H1 (cell line): Measurements from ENCODE around the gene DOHH. TPM values are rescaled to one million over a fixed set of nuclear protein-coding genes. Genes with fewer than 3 reads are reported as not detected.

Experiments
- CTCF ChIA-PET: fragments of 300-600 bp; sonication (Branson Sonifier 250); formaldehyde crosslinking; loops from one replicate; lab custom pipeline; 2021; ENCODE audit not compliant: partially characterized antibody; lab: Charles Lee
- POLR2A ChIA-PET: fragments of 300-600 bp; sonication (Branson Sonifier 250); formaldehyde crosslinking; loops from one replicate; lab custom pipeline; 2021; ENCODE audit warnings: inconsistent platforms; ENCODE audit not compliant: partially characterized antibody; lab: Charles Lee
- DNase-seq, 2 experiments: peaks; one replicate each; pipeline versions ENCODE4 v3.0.0 to v3.0.0-alpha.2; 2010 to 2022; ENCODE audit warnings: low spot score in 2 of 2, low read depth in 1 of 2, mixed read lengths in 1 of 2
- FAIRE-seq: peaks from 2 replicates; lab custom pipeline; 2011; peaks lifted over from hg19 to GRCh38; lab: Jason Lieb, UNC
- H2AFZ ChIP-seq: 2 replicates; pipeline ENCODE4 v1.8.1; 2012; ENCODE audit warnings: low read length, inconsistent platforms
- H2AK5ac ChIP-seq: 2 replicates; pipeline ENCODE4 v1.6.1; 2013; ENCODE audit warnings: low read depth, low read length
- H2BK120ac ChIP-seq: replicated peaks from 2 replicates; pipeline ENCODE3; 2013; ENCODE audit warnings: low read depth, low read length, inconsistent platforms
- H2BK12ac ChIP-seq: 2 replicates; pipeline ENCODE4 v1.6.1; 2013; ENCODE audit warnings: low read depth, low read length
- H2BK15ac ChIP-seq: 2 replicates; pipeline ENCODE4 v1.6.1; 2013; ENCODE audit warnings: low read length
- H2BK20ac ChIP-seq: 2 replicates; pipeline ENCODE4 v1.6.1; 2013; ENCODE audit warnings: low read length
- H2BK5ac ChIP-seq: 2 replicates; pipeline ENCODE4 v1.6.1; 2013; ENCODE audit warnings: low read depth, low read length
- H3K14ac ChIP-seq: 2 replicates; pipeline ENCODE4 v1.6.1; 2013; ENCODE audit warnings: inconsistent platforms; ENCODE audit not compliant: insufficient read length
- H3K18ac ChIP-seq: 2 replicates; pipeline ENCODE4 v1.6.1; 2013; ENCODE audit warnings: low read length; ENCODE audit errors: extremely low read depth
- H3K23ac ChIP-seq: 2 replicates; pipeline ENCODE4 v1.6.1; 2013; ENCODE audit warnings: inconsistent platforms; ENCODE audit not compliant: insufficient read length
- H3K23me2 ChIP-seq: 2 replicates; pipeline ENCODE4 v1.6.1; 2013; ENCODE audit warnings: low read depth, low read length
- H3K27ac ChIP-seq: 2 replicates; pipeline ENCODE4 v1.6.1; 2011; ENCODE audit warnings: low read depth, low read length, inconsistent platforms
- H3K27me3 ChIP-seq, 4 experiments: replicated peaks in 1 of 4; 1 replicate in 1 of 4; 2 replicates in 3 of 4; pipeline versions ENCODE4 v1.6.1 to v1.8.1; 2011 to 2013; ENCODE audit warnings: low read length in 3 of 4, mild to moderate bottlenecking in 3 of 4, inconsistent platforms in 2 of 4, mixed read lengths in 2 of 4, moderate library complexity in 1 of 4; ENCODE audit not compliant: control insufficient read depth in 3 of 4, insufficient read depth in 3 of 4; ENCODE audit errors: extremely low read depth in 1 of 4
- H3K36me3 ChIP-seq, 4 experiments: 2 replicates each; pipeline versions ENCODE4 v1.6.1 to v1.8.1; 2011 to 2013; ENCODE audit warnings: mild to moderate bottlenecking in 4 of 4, low read length in 3 of 4, moderate library complexity in 2 of 4, control low read depth in 1 of 4, inconsistent platforms in 1 of 4; ENCODE audit not compliant: insufficient read depth in 4 of 4, control insufficient read depth in 2 of 4
- H3K4ac ChIP-seq: replicated peaks from 2 replicates; pipeline ENCODE3; 2013; ENCODE audit warnings: low read length, low read depth, mixed read lengths, inconsistent platforms; ENCODE audit not compliant: insufficient read length
- H3K4me1 ChIP-seq, 4 experiments: replicated peaks in 1 of 4; 1 replicate in 1 of 4; 2 replicates in 3 of 4; pipeline versions ENCODE4 v1.6.1 to v1.8.1; 2011 to 2013; ENCODE audit warnings: low read length in 3 of 4, inconsistent platforms in 2 of 4, mixed read lengths in 1 of 4; ENCODE audit not compliant: insufficient read depth in 4 of 4, control insufficient read depth in 3 of 4
- H3K4me2 ChIP-seq, 2 experiments: 2 replicates each; pipeline versions ENCODE4 v1.6.1 to v1.8.1; 2011 to 2013; ENCODE audit warnings: low read depth in 2 of 2, low read length in 2 of 2, control low read depth in 1 of 2, inconsistent platforms in 1 of 2, mild to moderate bottlenecking in 1 of 2; ENCODE audit not compliant: insufficient read depth in 1 of 2
- H3K4me3 ChIP-seq, 4 experiments: fragments of 200-600, 300-600 bp in 1 of 4; sonication (generic), shearing (Covaris generic), sonication (Bioruptor Twin) in 1 of 4; 2 replicates each; pipeline versions ENCODE4 v1.5.1 to v1.8.1; 2011 to 2016; ENCODE audit warnings: low read length in 4 of 4, low read depth in 3 of 4, control low read depth in 2 of 4, inconsistent platforms in 2 of 4, mild to moderate bottlenecking in 2 of 4, mixed read lengths in 1 of 4, moderate library complexity in 1 of 4; ENCODE audit not compliant: insufficient read depth in 2 of 4; ENCODE audit errors: extremely low read depth in 1 of 4
- H3K56ac ChIP-seq: replicated peaks from 2 replicates; pipeline ENCODE3; 2013; ENCODE audit warnings: low read depth, mild to moderate bottlenecking, mixed read lengths, low read length, inconsistent platforms; ENCODE audit not compliant: insufficient read length
- H3K79me1 ChIP-seq: 2 replicates; pipeline ENCODE4 v1.6.1; 2013; ENCODE audit warnings: low read depth, low read length, control low read depth
- H3K79me2 ChIP-seq, 2 experiments: 2 replicates each; pipeline versions ENCODE4 v1.6.1 to v1.8.1; 2012 to 2013; ENCODE audit warnings: low read length in 2 of 2, mild to moderate bottlenecking in 2 of 2, inconsistent platforms in 1 of 2; ENCODE audit not compliant: insufficient read depth in 2 of 2, control insufficient read depth in 1 of 2
- H3K9ac ChIP-seq, 4 experiments: replicated peaks in 1 of 4; 1 replicate in 1 of 4; 2 replicates in 3 of 4; pipeline versions ENCODE4 v1.6.1 to v1.8.1; 2011 to 2013; ENCODE audit warnings: low read depth in 3 of 4, low read length in 3 of 4, control low read depth in 2 of 4, mild to moderate bottlenecking in 2 of 4, moderate library complexity in 2 of 4, inconsistent platforms in 1 of 4; ENCODE audit errors: extremely low read depth in 1 of 4
- H3K9me3 ChIP-seq, 2 experiments: 2 replicates each; pipeline versions ENCODE4 v1.6.1 to v1.8.1; 2012 to 2013; ENCODE audit warnings: mild to moderate bottlenecking in 2 of 2, moderate library complexity in 2 of 2, control low read depth in 1 of 2, inconsistent platforms in 1 of 2, low read depth in 1 of 2, low read length in 1 of 2, mixed read lengths in 1 of 2; ENCODE audit not compliant: insufficient read depth in 2 of 2
- H4K20me1 ChIP-seq, 2 experiments: replicated peaks in 1 of 2; 2 replicates each; pipeline versions ENCODE3 to v1.8.1; 2011 to 2013; ENCODE audit warnings: inconsistent platforms in 2 of 2, low read length in 2 of 2, mild to moderate bottlenecking in 1 of 2; ENCODE audit not compliant: insufficient read depth in 2 of 2, control insufficient read depth in 1 of 2
- H4K5ac ChIP-seq: 2 replicates; pipeline ENCODE4 v1.6.1; 2013; ENCODE audit warnings: low read length, low read depth, mixed read lengths, inconsistent platforms; ENCODE audit not compliant: insufficient read length
- H4K8ac ChIP-seq: 2 replicates; pipeline ENCODE4 v1.8.0; 2013; ENCODE audit warnings: mild to moderate bottlenecking, moderate library complexity, low read length, inconsistent platforms; ENCODE audit not compliant: insufficient read depth; ENCODE audit errors: extremely low read depth
- H4K91ac ChIP-seq: replicated peaks from 2 replicates; pipeline ENCODE3; 2013; ENCODE audit warnings: low read length, mixed read lengths, inconsistent platforms; ENCODE audit not compliant: insufficient read length
- BCL11A ChIP-seq, 2 experiments: IDR thresholded peaks; one replicate each; pipeline ENCODE4 v1.6.1; 2011; ENCODE audit warnings: low read depth in 2 of 2, low read length in 2 of 2, mild to moderate bottlenecking in 2 of 2
- CBX8 ChIP-seq: fragments of 300-800, 300-1000 bp; sonication (generic); IDR thresholded peaks from 2 replicates; pipeline ENCODE4 v1.7.1; 2016; ENCODE audit warnings: low read depth, low read length, borderline replicate concordance
- CTCF ChIP-seq, 3 experiments: IDR thresholded peaks; 1 replicate in 2 of 3; 2 replicates in 1 of 3; pipeline versions ENCODE4 v1.5.1 to v1.6.1; 2011; ENCODE audit warnings: low read length in 3 of 3, mild to moderate bottlenecking in 3 of 3, inconsistent platforms in 2 of 3, low read depth in 1 of 3, moderate library complexity in 1 of 3; ENCODE audit not compliant: insufficient read depth in 1 of 3; ENCODE audit errors: control extremely low read depth in 1 of 3
- E2F6 ChIP-seq: IDR thresholded peaks from 2 replicates; pipeline ENCODE4 v1.6.1; 2012; ENCODE audit warnings: inconsistent platforms
- GABPA ChIP-seq: IDR thresholded peaks from 2 replicates; pipeline ENCODE4 v1.6.1; 2011; ENCODE audit warnings: mild to moderate bottlenecking, low read length, moderate library complexity, borderline replicate concordance; ENCODE audit not compliant: insufficient read depth
- POLR2AphosphoS5 ChIP-seq: IDR thresholded peaks from 2 replicates; pipeline ENCODE4 v1.6.1; 2011; ENCODE audit warnings: low read depth, low read length
- RFX5 ChIP-seq: IDR thresholded peaks from 2 replicates; pipeline ENCODE4 v1.6.1; 2011; ENCODE audit warnings: low read depth, low read length, improper control_type of control experiment, borderline replicate concordance
- SIX5 ChIP-seq: IDR thresholded peaks from 2 replicates; pipeline ENCODE4 v1.6.1; 2011; ENCODE audit warnings: mild to moderate bottlenecking, low read depth, low read length
- SP4 ChIP-seq: IDR thresholded peaks from 2 replicates; pipeline ENCODE4 v1.6.1; 2012; ENCODE audit warnings: low read length, inconsistent platforms
- WGBS, 2 experiments: shearing (Covaris generic) in 1 of 2; methylation state at CpG; one replicate each; pipeline versions ENCODE4 v1.1.6 to v1.1.7; 2013 to 2015; ENCODE audit warnings: low lambda C conversion rate in 2 of 2, mixed read lengths in 2 of 2, inconsistent platforms in 1 of 2, low coverage in 1 of 2, missing lambda C conversion rate in 1 of 2; ENCODE audit not compliant: insufficient replicate concordance in 2 of 2, insufficient coverage in 1 of 2, insufficient read length in 1 of 2; ENCODE audit errors: extremely low coverage in 1 of 2, missing lambda C conversion rate in 1 of 2; 5-methylcytosine and 5-hydroxymethylcytosine counted together
- polyA plus RNA-seq, 7 experiments: library from polyadenylated mRNA; depleted of rRNA in 3 of 7; stranded (reverse) in 5 of 7; unstranded in 2 of 7; fragments of >200 nt in 5 of 7; fragments of 200-250 nt in 2 of 7; gene quantifications; 1 replicate in 5 of 7; 2 replicates in 1 of 7; 4 replicates in 1 of 7; pipeline versions ENCODE4 v1.2.1 to v1.2.3, GENCODE V29; 2011 to 2013; ENCODE audit warnings: missing spikeins in 2 of 7, mixed read lengths in 2 of 7
- total RNA-seq: library from RNA; stranded (reverse); fragmentation: NEBNext Ultra II Directional; extraction: Animal tissue kit (Norgen Biotek cat#: 25700); gene quantifications from 2 replicates; pipeline ENCODE4 v1.2.1, GENCODE V29; 2021

DOHH gene
- total and polyA plus RNA-seq, 2 of the 8 experiments (the other 6 are each of a cell fraction or from before 2014, with no cell fraction given): 7.3 to 17.7 TPM

- no peak overlapping the region for H2BK15ac ChIP-seq
- H2BK12ac ChIP-seq: no peak overlapping the region
- H3K79me1 ChIP-seq: no peaks in the 10 kb centered on the region
- H3K14ac ChIP-seq: no peak overlapping the region
- no peak overlapping the region for H3K9ac ChIP-seq
- H3K4me3 ChIP-seq: no peak overlapping the region
- CTCF ChIA-PET: interaction anchor here (0.6 to 2.2 kb wide), 11 partner anchors 8 to 132 kb away, joined by 3 to 16 read pairs (median 4); partner anchors contain the start of gene TEKTIP1
- WGBS, 2 experiments: 92% methylated on average over 20 of the region's 21 CpGs; no CpG with 5 or more reads in 1 of the 2 experiments
- no peak overlapping the region for H3K56ac ChIP-seq
- H3K79me2 ChIP-seq: peaks cover 0 to 1% of the 10 kb centered on the region in 2 experiments; a peak in 1 of 4 replicates
- no peak overlapping the region for H2BK5ac ChIP-seq
- no peak overlapping the region for H3K4ac ChIP-seq
- H2AFZ ChIP-seq: no peak overlapping the region
- FAIRE-seq (no peak), DNase-seq (no peak)
- peaks cover 0 to 9% of the 10 kb centered on the region in 2 experiments for H4K20me1 ChIP-seq
- H3K9me3 ChIP-seq: no peaks in the 10 kb centered on the region
- H3K36me3 ChIP-seq: peaks cover 6 to 22% (median 14%) of the 10 kb centered on the region in 4 experiments; a peak in 6 of 8 replicates
- H2BK20ac ChIP-seq: no peak overlapping the region
- H4K5ac ChIP-seq: no peak overlapping the region
- H3K18ac ChIP-seq: no peak overlapping the region
- no peak overlapping the region for H4K91ac ChIP-seq
- H3K4me2 ChIP-seq: no peak overlapping the region
- H4K8ac ChIP-seq: no peak overlapping the region
- H2AK5ac ChIP-seq: no peak overlapping the region
- H2BK120ac ChIP-seq: no peak overlapping the region
- no peaks in the 10 kb centered on the region for H3K27me3 ChIP-seq
- peaks cover 9% of the 10 kb centered on the region; the same call in 1 of the 2 replicates for H3K23me2 ChIP-seq
- no peaks in the 10 kb centered on the region; a peak in 1 of 7 replicates for H3K4me1 ChIP-seq
- H3K27ac ChIP-seq: no peak overlapping the region
- POLR2A ChIA-PET: interaction anchor here (0.9 to 4.3 kb wide), 6 partner anchors 10 to 34 kb away, joined by 3 to 30 read pairs (median 4); partner anchors contain the start of gene TEKTIP1
- no peak overlapping the region for H3K23ac ChIP-seq
- TF ChIP-seq POLR2AphosphoS5 (no peak), SP4 (no peak), BCL11A (IDR thresholded peaks at IDR 0.05; ENCODE audit: low read depth in 2 of 2, low read length in 2 of 2) (no peak), SIX5 (no peak), E2F6 (no peak), CTCF (IDR thresholded peaks at IDR 0.05; ENCODE audit: control extremely low read depth in 1 of 3, insufficient read depth in 1 of 3, low read depth in 1 of 3, low read length in 3 of 3) (no peak), RFX5 (no peak), CBX8 (no peak), GABPA (no peak)
Observed at GRCh38 chr19:3527238-3527910, 26.9 kb upstream of the DOHH start.
